ENCODE results near the gene ABHD15. TPM values are rescaled to one million over a fixed set of nuclear protein-coding genes. Genes with fewer than 3 reads are reported as not detected.

The ABHD15 gene
- polyA plus RNA-seq, 1 donor from 2014 or later = 0.21 TPM

DNA sequence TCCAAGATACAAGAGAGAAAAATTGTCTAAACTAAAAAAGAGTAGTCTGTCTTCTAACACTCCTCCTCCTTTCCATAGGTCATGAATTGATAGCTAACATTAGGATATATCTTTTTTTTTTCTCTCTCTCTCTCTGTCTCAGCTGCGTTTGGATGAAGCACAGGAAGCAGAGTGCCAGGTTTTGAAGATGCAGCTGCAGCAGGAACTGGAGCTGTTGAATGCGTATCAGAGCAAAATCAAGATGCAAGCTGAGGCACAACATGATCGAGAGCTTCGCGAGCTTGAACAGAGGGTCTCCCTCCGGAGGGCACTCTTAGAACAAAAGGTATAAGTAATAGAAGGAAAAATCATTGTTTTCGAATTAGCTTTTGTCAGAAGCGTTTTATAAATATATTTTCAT lies 32.9 kb downstream of the ABHD15 start:
- H3K27me3 ChIP-seq (ENCODE audit: insufficient read depth, low read depth, low read length) = no peaks in the 10 kb centered on the region
- H3K9ac ChIP-seq (ENCODE audit: low read length) = no peak overlapping the region
- no peak overlapping the region for H3K27ac ChIP-seq (ENCODE audit: low read length)
- H4K20me1 ChIP-seq (ENCODE audit: insufficient read depth) = no peaks in the 10 kb centered on the region
- TF ChIP-seq RAD21 (conservative IDR thresholded peaks at IDR 0.05) (no peak), REST (IDR thresholded peaks at IDR 0.05; ENCODE audit: borderline replicate concordance) (no peak), EP300 (conservative IDR thresholded peaks at IDR 0.05; ENCODE audit: poor library complexity, severe bottlenecking) (no peak), MXI1 (conservative IDR thresholded peaks at IDR 0.05; ENCODE audit: poor library complexity, severe bottlenecking) (no peak), POLR2AphosphoS5 (IDR thresholded peaks at IDR 0.05) (no peak), TAF1 (IDR thresholded peaks at IDR 0.05; ENCODE audit: low read depth) (no peak), EZH2 (IDR thresholded peaks at IDR 0.05; ENCODE audit: borderline replicate concordance, insufficient read depth, low read length, poor library complexity, severe bottlenecking) (no peak), SMC3 (conservative IDR thresholded peaks at IDR 0.05; ENCODE audit: poor library complexity) (no peak)
- TF ChIP-seq, protein P1, sequence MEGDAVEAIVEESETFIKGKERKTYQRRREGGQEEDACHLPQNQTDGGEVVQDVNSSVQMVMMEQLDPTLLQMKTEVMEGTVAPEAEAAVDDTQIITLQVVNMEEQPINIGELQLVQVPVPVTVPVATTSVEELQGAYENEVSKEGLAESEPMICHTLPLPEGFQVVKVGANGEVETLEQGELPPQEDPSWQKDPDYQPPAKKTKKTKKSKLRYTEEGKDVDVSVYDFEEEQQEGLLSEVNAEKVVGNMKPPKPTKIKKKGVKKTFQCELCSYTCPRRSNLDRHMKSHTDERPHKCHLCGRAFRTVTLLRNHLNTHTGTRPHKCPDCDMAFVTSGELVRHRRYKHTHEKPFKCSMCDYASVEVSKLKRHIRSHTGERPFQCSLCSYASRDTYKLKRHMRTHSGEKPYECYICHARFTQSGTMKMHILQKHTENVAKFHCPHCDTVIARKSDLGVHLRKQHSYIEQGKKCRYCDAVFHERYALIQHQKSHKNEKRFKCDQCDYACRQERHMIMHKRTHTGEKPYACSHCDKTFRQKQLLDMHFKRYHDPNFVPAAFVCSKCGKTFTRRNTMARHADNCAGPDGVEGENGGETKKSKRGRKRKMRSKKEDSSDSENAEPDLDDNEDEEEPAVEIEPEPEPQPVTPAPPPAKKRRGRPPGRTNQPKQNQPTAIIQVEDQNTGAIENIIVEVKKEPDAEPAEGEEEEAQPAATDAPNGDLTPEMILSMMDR (IDR thresholded peaks at IDR 0.05; ENCODE audit: poor library complexity, severe bottlenecking) = no peak
- H3K36me3 ChIP-seq (ENCODE audit: insufficient read depth, low read length) = peaks cover 6% of the 10 kb centered on the region
- H3K79me2 ChIP-seq (replicated peaks; ENCODE audit: insufficient read depth, low read length) = no peaks in the 10 kb centered on the region
- no peak overlapping the region for H3K4me3 ChIP-seq (ENCODE audit: low read length)
- H3K9me3 ChIP-seq (ENCODE audit: low read length) = no peaks in the 10 kb centered on the region
- H2AFZ ChIP-seq (ENCODE audit: low read depth, low read length) = no peak overlapping the region
- no peaks in the 10 kb centered on the region for H3K9me2 ChIP-seq (ENCODE audit: insufficient read depth, low read length)
- no peaks in the 10 kb centered on the region for H3F3A ChIP-seq (ENCODE audit: insufficient read depth, low read length, poor library complexity, severe bottlenecking)
- H3K4me2 ChIP-seq (ENCODE audit: low read length) = no peak overlapping the region

DNA sequence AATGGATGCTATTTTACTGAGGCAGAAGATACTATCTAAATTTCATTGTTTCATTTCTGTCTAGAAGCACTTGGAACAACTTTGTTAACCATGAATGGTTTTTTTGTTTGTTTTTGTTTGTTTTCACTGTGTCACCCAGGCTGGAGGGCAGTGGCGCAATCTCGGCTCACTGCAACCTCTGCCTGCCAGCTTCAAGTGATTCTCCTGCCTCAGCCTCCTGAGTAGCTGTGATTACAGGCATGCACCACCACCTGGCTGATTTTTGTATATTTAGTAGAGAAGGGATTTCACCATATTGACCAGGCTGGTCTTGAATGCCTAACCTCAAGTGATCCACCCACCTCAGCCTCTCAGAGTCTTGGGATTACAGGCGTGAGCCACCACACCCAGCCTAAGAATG lies 40.5 kb downstream of the ABHD15 start:
- no peaks in the 10 kb centered on the region for H3K27me3 ChIP-seq (ENCODE audit: insufficient read depth, low read depth, low read length)
- H3K9me2 ChIP-seq (ENCODE audit: insufficient read depth, low read length) = no peaks in the 10 kb centered on the region
- no peaks in the 10 kb centered on the region for H3K9me3 ChIP-seq (ENCODE audit: low read length)
- no peak overlapping the region for H3K4me2 ChIP-seq (ENCODE audit: low read length)
- no peak overlapping the region for H2AFZ ChIP-seq (ENCODE audit: low read depth, low read length)
- no peaks in the 10 kb centered on the region for H4K20me1 ChIP-seq (ENCODE audit: insufficient read depth)
- H3K4me3 ChIP-seq (ENCODE audit: low read length) = no peak overlapping the region
- no peaks in the 10 kb centered on the region for H3K79me2 ChIP-seq (replicated peaks; ENCODE audit: insufficient read depth, low read length)
- no peaks in the 10 kb centered on the region for H3F3A ChIP-seq (ENCODE audit: insufficient read depth, low read length, poor library complexity, severe bottlenecking)
- no peak overlapping the region for H3K27ac ChIP-seq (ENCODE audit: low read length)
- H3K9ac ChIP-seq (ENCODE audit: low read length) = no peak overlapping the region
- H3K36me3 ChIP-seq (ENCODE audit: insufficient read depth, low read length) = no peaks in the 10 kb centered on the region
- TF ChIP-seq, protein P1 (IDR thresholded peaks at IDR 0.05; ENCODE audit: poor library complexity, severe bottlenecking) = no peak
- TF ChIP-seq SMC3 (conservative IDR thresholded peaks at IDR 0.05; ENCODE audit: poor library complexity) (no peak), TAF1 (IDR thresholded peaks at IDR 0.05; ENCODE audit: low read depth) (no peak), MXI1 (conservative IDR thresholded peaks at IDR 0.05; ENCODE audit: poor library complexity, severe bottlenecking) (no peak), REST (IDR thresholded peaks at IDR 0.05; ENCODE audit: borderline replicate concordance) (no peak), POLR2AphosphoS5 (IDR thresholded peaks at IDR 0.05) (no peak), EZH2 (IDR thresholded peaks at IDR 0.05; ENCODE audit: borderline replicate concordance, insufficient read depth, low read length, poor library complexity, severe bottlenecking) (no peak), EP300 (conservative IDR thresholded peaks at IDR 0.05; ENCODE audit: poor library complexity, severe bottlenecking) (no peak), RAD21 (conservative IDR thresholded peaks at IDR 0.05) (no peak)
